Stimulated activated CD4-positive, alpha-beta T cell treated with anti-CD3 and anti-CD28 coated beads, Interleukin-12 subunit alpha, Interleukin-12 subunit beta, amount 100 ng/mL, for 24 hours (primary cell): ENCODE data around the gene LCOR.
A peak's percentile ranks its signal among the peaks of the same experiment; 100 is the strongest.

ENCODE experiments used
- DNase-seq, 2 experiments: peaks; one replicate each; pipeline ENCODE4 v3.0.0-alpha.2; 2020; ENCODE audit warnings: low read depth in 2 of 2

Gene LCOR

DNA sequence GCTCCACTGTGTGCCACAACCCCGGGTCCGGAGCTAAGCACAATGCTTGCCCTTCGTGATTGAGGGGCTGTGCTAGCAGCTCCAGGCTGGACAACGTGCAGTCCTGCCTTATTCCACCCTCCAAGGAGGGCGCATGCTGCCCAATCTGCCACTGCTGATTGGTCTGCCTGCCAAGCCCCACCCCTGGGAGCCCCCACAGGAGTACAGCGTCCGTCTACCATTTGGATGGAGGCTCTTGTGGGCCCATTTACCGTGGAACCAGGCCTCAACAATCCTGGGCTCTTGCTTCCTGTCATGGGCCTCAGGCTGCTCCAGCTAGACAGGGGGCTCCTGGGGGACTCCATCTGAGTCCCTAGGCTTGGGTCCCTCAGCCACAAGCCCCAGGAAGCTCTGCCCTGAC, 180.4 kb downstream of the LCOR start:
- DNase-seq = no peak

DNA sequence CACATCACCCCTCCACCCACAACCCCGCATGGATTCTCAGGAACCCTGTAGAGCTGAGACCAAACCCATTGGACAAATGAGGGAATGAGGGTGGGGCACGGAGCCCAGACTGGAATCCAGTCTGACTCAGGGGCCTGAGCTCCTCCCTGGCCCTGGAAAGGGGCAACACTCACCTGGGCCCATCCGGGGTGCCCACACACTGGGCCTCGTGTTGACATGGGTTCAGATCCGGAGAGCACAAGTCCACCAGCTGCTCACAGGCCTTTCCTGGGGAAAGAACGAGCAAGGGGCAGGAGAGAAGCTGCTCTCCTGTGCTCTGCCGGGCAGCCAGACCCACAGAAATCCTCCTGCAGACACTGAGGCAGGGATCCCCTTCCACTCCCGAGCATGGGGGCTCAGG, 181.5 kb downstream of the LCOR start:
- no peak for DNase-seq

DNA sequence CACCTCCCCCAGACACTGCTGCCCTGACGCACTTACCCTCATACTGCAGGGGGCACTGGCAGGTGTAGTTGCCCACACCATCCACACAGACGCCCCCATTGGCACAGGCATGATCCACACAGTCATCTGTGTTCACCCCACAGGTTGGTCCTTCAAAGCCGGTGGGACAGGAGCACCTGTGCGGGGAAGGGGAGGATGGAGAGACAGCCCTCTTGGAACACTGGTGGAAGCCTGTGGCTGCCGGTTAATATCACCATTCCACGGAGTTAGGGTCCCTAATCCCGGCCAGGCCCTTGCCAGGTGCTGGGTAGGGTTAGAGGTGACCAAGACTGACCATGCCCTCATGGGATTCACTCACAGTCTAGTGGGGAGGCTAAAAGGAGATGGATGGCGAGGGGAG, 181.9 kb downstream of the LCOR start:
- no peak for DNase-seq

DNA sequence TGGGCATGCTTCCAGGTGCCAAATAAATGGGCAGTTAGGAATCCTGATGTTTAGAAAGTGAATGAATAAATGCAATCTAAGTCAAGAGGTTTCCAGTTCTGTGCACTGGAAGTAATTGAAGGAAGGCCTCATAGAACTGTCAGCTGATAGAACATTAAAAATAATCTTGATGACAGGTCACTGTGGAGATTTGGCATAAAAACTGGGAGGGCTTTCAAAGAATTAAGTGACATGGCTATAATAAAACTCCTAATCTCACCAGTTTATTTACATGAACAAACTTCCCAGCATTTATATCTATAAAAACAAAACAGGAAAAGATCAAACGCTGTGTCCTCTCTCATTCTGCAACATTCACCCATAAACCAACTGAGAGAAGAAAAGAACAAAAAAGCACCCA, 183.1 kb downstream of the LCOR start:
- DNase-seq = no peak

DNA sequence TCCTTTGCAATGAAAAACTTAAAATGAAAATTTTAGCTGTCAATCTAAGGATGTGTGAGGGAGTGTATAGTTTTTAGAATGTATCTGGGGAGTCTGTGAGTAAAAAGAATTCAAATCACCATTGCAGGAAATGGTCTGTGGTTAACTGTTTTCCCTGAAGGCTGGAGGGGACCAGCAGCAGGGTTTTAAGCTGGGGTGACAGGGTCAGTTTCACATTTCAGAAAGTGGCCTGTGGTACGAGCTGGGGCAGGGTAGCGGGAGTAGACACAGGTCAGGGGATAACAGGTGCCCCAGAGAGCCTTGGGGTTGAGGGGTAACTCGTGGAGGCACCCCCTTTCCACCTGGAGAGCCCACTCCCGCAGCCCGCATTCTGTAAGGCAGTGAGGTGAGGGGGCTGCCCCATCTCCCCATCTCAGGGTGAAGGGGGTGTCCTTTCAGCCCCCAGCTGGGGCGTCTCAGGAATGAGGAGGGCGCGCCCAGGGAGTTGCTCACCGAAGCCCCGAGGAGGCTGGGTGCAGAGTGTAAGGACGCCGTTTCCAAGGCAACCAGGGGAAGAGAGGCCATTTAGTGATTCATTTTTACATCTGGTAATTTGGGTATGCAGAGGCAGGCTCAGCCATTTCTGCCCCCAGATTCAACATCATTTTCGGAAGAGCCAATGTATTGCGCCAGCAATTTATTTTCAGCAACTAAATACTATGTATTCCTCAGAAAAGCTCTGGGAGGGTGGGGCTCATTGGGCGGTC, 184.8 kb downstream of the LCOR start:
- DNase-seq = peak in 1 of 2 experiments; percentile 8

DNA sequence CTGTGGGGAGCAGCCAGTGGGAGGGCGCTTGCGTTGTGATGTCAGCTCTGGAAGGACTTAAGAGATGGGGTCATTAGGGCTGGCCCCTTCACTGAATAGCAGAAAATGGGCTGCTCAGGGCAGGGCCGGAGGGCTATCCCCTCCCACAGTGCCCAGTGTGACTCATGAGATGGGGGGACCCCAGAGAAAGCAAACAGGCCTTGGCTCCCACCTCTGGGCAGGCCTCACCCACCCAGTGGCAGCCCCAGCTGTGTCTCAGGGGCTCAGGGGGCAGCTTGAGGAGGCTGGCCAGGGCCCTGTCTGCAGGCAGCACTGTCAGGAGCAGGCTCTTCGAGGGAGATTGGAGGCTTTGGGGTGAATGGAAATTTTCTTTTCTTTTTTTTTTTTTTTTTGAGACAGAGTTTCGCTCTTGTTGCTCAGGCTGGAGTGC, 185.4 kb downstream of the LCOR start:
- no peak for DNase-seq

DNA sequence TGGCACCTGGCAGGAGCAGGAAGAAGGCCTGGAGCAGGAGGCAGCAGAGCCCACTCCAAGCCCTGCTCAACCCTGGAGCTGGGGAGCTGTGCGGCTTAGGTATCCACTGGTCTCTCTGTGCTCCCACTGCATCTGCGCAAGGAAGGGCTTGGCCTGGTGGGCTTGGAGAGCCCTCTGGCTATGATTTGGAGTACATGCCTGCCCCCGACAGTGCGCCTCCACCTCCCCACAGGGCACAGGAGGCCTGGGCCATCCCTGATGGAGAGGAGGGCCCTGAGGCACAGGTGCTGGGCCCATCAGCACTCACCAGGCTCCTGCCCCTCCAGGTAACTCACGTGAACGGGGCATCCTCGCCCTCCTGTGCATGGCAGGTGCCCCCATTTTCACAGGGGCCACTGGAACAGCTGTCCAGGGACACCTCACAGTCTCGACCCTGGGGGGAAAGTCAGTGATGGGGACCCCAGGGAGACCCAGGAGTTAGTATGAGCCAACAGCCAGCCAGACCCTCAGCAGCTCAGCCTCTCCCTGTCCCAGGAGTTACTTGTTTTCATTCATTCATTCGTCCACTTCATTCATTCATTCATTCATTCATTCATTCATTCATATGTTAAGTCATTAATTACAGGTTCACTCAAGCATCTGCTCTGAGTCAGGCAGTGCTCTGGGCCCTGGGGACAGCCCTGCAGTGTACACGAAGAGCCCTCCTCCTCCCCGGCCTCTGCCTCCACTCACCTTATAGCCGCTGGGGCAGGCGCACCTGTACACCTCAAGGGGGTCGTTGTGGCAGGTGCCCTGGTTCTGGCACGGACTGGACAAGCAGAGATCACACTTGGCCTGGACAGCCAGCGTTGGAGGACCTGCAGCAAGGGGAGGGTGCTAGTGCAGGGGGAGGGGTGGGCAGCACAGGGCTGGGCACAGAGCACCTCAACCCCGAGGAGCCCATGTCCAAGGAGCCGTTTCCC, 186.4 kb downstream of the LCOR start:
- DNase-seq = no peak

DNA sequence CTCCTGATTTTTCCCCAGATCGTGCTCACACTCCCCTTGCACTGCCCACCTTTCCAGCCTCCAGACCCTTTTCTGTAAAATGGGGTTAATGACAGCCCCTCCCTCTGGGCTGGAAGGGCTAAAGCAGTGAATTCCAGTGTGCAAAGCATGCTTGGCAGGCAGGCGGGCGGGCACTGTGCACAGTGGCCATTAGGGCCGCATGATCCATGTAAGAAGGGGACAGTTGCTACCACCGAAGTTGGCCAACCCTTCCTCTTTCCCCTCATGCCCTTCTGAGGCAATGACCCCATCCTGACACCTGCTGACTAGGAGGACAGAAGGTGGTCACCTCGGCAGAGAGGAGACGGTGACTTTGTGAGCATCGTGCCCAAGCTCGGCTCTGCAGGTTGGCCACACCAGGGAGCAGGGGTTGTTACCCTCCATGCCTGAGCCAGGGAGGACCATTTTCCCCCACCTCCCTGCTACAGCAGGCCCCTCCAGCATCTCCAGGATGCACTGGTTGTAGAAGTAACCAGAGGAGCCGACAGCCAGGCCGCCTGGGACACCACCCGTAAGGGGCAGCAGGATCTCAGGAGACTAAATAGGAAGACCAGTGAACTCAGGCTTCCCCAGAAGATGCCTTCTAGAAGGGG, 187.2 kb downstream of the LCOR start:
- DNase-seq = no peak

DNA sequence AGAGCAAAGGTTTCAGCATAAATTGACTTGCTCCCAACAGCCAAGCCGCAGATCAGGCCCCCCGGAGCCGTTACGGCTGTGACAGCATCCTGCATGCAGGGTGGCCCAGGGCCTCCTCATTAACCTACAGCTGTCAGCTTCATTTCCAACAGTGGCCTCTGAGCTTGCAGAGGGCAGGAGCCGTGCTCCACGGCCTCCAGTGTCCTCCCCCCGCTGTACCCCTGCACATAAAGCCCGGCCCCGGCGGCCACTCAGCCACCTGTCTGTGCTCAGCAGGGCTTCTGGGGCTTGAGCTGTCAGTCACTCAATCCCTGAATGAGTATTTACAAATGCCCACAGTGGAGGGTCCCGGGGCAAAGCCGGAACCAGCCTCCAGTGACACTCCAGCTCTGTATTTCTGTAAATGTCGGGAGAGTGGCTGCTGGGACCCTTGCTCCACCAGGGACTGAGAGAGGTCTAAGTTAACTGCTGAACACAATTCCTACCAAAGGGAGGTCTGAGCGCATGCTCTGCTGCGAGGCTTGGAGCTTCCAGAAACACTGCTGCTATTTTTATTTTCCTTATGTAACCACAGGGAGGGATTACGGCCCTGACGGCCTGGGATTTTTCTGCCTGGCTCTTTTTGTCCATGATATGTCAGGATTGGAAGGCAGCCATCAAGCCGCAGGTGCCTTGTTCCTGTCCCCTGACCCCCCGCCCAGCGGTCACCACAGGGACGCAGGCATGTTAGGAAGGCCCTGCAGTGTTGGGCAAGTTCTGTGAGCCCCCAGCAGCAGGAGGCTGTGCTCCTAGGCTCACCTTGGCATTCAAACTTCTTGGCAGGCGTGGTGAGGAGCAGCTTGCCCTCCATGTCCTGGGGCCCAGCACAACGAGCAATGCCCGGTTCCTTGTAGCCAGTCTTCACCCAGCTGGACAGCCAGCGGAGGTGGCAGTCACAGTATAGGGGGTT, 188.6 kb downstream of the LCOR start:
- no peak for DNase-seq

DNA sequence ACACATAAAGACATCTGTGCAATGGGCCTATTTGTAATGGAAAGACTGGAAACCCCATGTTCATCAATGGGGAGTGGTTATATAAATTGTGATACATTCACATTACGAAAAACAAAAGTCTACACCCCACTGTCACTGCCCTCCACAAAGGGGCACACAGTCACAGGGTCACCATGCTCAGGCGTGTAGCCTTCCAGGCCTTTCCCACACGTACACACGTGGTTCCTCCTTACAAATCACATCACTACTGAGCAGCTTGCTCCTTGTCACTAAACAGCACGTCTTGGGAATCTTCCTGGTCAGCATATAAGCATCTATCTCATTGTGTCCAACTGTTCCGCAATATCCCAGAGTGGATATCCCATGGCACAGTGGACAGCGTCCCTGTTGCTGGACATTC, 190.5 kb downstream of the LCOR start:
- DNase-seq = no peak

DNA sequence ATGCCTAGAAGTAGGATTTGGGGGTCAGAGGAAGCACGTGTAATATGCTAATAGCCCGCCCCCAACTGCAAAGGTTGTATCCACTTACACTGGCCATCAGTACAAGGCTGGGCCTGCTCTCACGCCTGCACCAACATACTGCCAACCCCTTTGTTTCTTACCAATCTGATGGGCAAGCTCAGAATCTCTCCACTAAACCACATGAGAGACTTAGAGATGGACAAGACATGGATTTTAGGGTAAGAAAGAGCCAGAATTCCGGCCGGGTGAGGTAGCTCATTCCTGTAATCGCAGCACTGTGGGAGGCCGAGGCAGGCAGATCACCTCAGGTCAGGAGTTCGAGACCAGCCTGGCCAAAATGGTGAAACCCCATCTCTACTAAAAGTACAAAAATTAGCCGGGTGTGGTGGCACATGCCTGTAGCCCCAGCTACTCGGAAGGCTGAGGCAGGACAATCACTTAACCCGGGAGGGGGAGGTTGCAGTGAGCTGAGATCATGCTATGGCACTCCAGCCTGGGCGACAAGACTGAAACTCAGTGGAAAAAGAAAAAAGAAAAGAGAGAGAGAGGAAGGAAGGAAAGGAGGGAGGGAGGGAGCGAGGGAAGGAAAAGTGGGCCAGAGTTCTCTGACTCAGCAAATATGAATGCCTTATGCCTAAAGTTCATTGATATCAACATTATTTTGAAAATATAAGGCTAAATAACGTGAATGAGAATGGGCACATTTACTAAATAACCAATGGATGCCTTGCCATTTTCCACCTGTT, 191.5 kb downstream of the LCOR start:
- no peak for DNase-seq

DNA sequence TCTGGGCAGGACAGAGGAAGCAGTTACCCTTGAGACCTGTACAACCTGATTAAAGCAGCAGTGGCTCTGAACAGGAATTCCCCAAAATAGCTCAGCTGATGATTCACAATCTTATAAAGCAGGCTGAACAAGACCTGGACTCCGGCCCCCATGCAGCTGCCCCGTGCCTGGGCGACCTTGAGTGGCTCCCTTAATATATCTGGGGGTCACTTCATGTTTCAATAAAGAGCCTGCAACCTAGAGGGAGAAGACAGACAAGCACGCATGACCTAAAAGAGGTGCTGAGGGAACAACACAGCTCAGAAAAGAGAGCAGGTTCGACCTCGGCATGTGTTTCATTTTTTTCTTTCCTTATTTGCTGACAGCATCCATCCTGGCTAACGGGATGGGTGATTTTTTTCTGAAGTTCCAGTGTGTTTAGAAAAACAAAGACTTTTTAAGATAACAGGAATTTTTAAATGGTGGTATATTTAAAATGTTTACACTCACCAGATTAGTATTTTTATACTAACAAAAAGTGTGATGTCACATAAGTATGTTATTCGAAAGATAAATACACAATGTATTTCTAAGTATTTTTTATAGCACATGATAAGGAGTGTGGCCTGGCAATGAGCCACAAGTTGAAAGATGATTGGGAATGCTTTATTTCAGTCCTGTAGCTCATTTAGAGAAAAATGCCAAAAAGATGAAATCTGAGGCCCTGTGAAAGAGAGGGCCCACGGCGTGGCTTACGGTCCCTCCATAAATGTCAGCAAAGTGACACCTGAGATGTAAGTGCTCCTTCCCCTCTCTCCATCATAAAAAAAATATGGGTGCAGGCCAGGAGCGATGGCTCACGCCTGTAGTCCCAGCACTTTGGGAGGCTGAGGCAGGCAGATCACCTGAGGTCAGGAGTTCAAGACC, 192.3 kb downstream of the LCOR start:
- no peak for DNase-seq

DNA sequence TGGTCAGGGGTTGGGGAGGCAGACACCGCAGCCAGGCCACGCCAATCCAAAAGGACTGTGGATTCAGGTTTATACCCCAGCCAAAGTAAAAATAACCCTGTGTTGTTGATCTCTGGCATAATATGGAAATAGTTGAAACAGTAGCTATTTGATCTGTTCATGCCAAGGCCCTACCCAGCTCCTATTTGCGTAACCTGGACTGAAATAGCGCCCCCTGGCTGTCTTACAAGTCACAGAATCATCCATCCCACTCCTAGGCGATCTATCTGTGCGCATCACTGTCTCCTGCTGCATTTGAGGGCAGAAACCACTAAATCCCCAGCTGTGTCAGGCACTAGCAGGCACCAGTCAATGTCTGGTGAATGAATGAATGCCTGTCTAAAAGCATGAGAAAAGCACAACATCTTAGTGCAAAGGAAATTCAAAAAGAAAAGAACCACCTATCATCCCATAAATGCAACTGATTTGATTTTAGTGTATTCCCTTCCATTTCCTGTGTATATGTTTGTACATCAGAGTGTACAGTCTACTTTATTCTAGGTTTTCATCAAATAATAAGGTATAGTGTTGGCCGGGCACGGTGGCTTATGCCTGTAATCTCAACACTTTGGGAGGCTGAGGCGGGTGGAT, 193.6 kb downstream of the LCOR start:
- DNase-seq = peak; percentile 14 to 42

DNA sequence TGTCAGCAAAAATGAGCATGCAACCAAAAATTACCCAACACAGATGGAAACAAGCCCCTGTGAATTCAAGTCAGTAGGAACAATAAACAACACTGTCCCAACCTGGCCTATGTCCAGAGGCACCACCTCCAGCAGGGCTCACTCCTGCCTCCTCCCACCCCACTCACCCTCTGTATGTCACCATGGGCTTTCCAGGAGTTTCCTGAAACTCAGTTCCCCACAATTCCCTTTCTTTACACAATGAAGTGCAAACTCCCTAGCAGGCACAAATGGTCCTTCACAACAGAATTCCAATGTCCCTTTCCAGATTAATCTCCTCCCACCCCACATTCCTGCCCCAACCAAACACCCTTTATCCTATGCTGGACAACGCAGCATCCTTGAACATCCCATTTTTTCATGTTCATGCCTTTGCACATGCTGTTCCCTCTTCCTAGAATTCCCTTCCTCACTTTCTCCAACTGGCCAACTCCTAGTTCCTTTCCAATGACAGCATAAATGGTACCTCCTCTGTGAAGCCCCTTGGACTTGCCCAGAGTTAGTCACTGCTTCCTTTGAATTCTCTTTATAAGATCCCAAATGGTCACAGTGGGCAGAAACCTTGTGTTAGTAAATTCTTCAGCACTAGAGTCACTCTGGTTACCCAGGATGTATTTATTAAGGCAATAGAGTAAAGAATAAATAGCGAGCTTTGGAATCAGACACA, 196.2 kb downstream of the LCOR start:
- DNase-seq = no peak

DNA sequence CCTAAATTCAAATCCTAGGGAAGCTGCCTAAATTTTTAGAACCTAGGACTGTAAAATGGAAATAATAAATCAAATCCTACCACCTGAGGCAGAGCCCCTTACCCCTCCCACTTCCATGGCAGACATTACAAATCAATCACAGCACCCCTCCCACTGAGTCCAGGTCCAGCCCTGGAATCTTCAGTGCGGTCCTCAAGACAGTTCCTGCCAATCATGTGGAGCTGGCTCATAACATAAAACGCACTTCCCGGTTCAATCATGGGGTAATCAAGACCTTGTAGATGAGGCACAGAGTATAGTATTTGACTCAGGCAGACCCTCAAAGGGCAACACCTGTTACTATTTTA, 196.7 kb downstream of the LCOR start:
- DNase-seq = no peak

DNA sequence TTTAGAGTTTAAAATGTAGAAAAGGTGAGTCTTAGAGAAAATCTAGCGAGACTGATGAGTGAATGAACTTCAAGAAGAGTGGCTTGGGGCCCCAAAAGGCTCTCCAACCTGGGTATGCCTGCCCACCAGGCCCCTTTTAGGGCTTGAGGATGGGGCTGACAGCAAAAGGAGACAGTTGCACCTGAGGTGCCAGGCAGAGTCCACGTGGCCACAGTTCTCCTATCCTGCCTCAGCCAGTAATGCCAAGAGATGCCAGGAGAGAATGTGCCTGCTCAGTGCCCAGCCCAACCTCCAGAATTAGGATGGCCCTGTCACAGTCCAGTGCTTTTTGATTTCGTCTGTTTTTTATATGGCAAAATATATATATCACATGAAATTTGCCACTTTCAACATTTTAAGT, 197.2 kb downstream of the LCOR start:
- DNase-seq = no peak

DNA sequence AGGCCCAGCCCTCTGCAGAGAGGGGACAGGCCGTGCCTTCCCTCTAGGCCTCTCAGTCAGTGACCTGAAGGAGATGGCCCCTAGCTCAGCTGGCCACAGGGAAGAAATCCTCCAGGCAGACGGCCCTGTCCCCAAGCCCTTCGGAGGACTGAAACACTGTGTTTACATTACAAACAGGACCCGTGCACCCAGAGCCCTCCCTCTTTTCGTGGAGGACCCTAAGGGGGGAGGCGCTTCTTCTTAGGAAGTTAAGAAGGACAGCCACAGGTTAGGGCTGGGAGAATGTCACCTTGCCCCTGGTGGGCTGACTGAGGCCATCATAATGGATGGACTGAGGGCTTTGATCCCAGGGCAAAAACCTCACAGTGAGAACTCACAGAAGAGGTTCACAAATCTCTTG, 198.8 kb downstream of the LCOR start:
- DNase-seq = no peak

DNA sequence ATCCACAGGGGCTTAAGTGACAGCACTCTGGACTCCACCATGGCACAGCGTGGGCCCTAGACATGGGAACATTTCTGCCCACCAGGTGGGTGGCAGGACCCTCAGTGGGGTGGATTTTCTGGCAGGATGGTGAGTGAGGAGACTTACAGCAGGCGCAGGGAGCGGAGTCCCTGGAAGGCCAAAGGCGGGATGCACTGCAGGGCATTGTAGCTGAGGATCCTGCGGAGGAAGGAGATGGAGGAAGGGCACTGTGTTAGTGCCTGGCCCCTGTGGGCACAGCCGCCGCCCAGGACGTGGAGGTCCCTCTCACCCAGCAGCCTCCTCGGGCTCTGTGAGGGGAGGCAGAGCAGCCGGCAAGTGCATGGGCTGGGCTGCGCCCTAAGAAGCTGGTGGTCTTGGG, 199.4 kb downstream of the LCOR start:
- no peak for DNase-seq

DNA sequence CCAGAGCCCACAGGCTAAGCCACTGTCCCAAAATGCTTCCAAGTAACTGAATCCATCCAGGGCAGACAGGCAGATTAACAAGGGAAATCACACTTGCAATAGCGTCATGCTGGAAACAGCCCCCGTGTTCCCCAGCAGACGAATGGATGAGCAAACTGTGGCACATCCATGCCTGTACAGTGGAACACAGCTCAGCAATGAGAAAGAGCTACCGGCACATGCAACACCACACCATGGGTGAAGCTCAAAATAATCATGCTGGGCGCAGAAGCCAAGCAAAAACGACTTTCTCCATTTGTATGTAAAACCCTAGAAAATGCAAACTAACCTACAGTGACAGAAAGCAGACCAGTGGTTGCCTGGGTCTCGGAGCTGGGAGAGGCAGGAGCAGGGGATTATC, 200.5 kb downstream of the LCOR start:
- DNase-seq = no peak
